HFFc6 (cell line): ENCODE results near the gene NR5A2. TPM values are rescaled to one million over a fixed set of nuclear protein-coding genes. Genes with fewer than 3 reads are reported as not detected.
"Not testable (repeated sequence)": the region's sequence is repeated elsewhere in the genome, so short reads cannot be mapped to it uniquely, and the experiment has no call there.

Experiments
- DNase-seq: peaks from one replicate; pipeline ENCODE4 v3.0.0-alpha.2; 2018
- H3K27ac Mint-ChIP-seq: 2 replicates; pipeline ENCODE4 v1.8.0; 2020; ENCODE audit warnings: mild to moderate bottlenecking, mixed read lengths
- H3K27me3 Mint-ChIP-seq: 2 replicates; pipeline ENCODE4 v1.8.0; 2021; ENCODE audit warnings: mild to moderate bottlenecking, moderate library complexity, mixed read lengths; ENCODE audit not compliant: insufficient read depth
- H3K36me3 Mint-ChIP-seq: 2 replicates; pipeline ENCODE4 v1.8.0; 2021; ENCODE audit warnings: low read depth, mixed read lengths
- H3K4me1 Mint-ChIP-seq: 2 replicates; pipeline ENCODE4 v1.8.0; 2020; ENCODE audit warnings: low read depth, mixed read lengths
- H3K4me3 Mint-ChIP-seq: 2 replicates; pipeline ENCODE4 v1.8.0; 2020; ENCODE audit warnings: mild to moderate bottlenecking, moderate library complexity, mixed read lengths
- H3K9me3 Mint-ChIP-seq: 2 replicates; pipeline ENCODE4 v1.8.0; 2020; ENCODE audit warnings: mild to moderate bottlenecking, mixed read lengths
- total RNA-seq, 6 experiments: library from RNA; stranded (reverse); fragmentation: NEBNext Ultra II Directional; extraction: Animal tissue kit (Norgen Biotek cat#: 25700); gene quantifications; 2 replicates in 1 of 6; 3 replicates in 5 of 6; pipeline ENCODE4 v1.2.3, GENCODE V29; 2021
- TF ChIP-seq, protein P1 (sequence below): fragments of 200-600 bp; sonication (generic); IDR thresholded peaks from 2 replicates; pipeline ENCODE4 v1.5.0; 2021; ENCODE audit warnings: antibody characterized with exemption, mild to moderate bottlenecking

Gene NR5A2
- total RNA-seq, 6 experiments from 2014 or later, result 0.09 to 1.9 (median 0.97) TPM

DNA sequence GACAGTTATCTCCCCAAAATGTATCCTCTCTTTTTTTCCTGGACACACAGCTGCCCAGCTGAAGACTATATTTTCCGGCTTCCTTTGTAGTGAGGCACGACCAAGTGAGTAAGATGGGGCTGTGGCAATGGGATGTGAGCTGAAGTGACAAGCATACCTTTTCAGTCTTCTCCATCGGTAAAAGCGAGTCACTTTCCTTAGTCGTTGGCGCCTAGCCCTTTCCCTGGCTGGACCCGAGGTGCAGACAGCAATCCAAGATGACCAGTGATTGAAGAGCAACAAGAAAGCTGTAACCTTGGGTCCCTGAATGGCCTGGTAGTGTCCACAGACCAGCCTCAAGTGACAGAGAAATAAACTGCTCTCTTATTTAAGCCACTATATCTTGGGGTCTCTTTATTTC is 155.2 kb downstream of the NR5A2 start:
- Mint-ChIP-seq H3K9me3 (peaks cover 9% of the 10 kb centered on the region; the same call in 1 of the 2 replicates), H3K27me3 (peaks cover 4% of the 10 kb centered on the region; the same call in 1 of the 2 replicates), H3K27ac (no peak overlapping the region), H3K4me1 (peaks cover 57% of the 10 kb centered on the region), H3K4me3 (no peak overlapping the region), H3K36me3 (peaks cover 21% of the 10 kb centered on the region)
- TF ChIP-seq, protein P1, sequence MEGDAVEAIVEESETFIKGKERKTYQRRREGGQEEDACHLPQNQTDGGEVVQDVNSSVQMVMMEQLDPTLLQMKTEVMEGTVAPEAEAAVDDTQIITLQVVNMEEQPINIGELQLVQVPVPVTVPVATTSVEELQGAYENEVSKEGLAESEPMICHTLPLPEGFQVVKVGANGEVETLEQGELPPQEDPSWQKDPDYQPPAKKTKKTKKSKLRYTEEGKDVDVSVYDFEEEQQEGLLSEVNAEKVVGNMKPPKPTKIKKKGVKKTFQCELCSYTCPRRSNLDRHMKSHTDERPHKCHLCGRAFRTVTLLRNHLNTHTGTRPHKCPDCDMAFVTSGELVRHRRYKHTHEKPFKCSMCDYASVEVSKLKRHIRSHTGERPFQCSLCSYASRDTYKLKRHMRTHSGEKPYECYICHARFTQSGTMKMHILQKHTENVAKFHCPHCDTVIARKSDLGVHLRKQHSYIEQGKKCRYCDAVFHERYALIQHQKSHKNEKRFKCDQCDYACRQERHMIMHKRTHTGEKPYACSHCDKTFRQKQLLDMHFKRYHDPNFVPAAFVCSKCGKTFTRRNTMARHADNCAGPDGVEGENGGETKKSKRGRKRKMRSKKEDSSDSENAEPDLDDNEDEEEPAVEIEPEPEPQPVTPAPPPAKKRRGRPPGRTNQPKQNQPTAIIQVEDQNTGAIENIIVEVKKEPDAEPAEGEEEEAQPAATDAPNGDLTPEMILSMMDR, result no peak
- no peak for DNase-seq

DNA sequence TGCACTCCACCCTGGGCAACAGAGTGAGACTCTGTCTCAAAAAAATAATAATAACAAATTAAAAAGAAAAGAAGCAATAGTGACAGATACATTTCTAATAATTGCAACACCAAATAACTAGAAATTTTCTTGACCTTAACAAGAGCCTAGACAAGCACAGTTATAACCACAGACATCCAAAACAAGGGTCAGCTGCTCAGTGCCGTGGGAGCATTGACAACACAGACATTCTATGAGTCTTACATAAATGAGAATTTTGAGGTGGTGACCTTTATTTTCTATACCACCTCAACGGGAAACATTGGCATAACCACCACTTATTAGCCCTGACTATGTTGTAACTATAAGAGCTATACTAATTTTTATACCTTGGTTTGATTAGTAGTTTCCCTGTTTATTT is 156.1 kb downstream of the NR5A2 start:
- peaks cover 51% of the 10 kb centered on the region for H3K4me1 Mint-ChIP-seq
- no peak overlapping the region for H3K27ac Mint-ChIP-seq
- H3K27me3 Mint-ChIP-seq, result peaks cover 3% of the 10 kb centered on the region; the same call in 1 of the 2 replicates
- TF ChIP-seq, protein P1, result no peak
- peaks cover 21% of the 10 kb centered on the region for H3K36me3 Mint-ChIP-seq
- DNase-seq, result no peak
- H3K4me3 Mint-ChIP-seq, result no peak overlapping the region
- H3K9me3 Mint-ChIP-seq, result peaks cover 9% of the 10 kb centered on the region; the same call in 1 of the 2 replicates

DNA sequence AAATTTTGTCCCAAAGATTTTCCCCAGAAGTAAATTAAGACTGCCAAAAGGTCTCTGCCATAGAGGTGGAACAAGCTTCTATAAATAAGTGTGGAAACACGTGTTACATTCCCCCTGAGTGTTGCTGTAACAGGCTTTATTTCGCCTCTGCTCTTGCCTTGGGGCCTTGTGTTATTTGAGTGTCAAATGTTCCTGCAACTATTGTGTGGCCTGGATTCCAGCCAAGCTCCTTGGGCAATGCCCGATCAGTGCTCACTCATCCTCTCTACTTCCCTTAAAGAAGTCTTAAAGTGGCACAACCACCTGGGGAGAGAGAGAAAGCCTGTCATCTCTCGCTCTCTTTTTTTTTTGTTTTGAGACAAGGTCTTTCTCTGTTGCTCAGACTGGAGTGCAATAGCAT is 156.7 kb downstream of the NR5A2 start:
- Mint-ChIP-seq H3K4me3 (no peak overlapping the region), H3K4me1 (peaks cover 45% of the 10 kb centered on the region), H3K9me3 (peaks cover 9% of the 10 kb centered on the region; the same call in 1 of the 2 replicates), H3K27me3 (peaks cover 3% of the 10 kb centered on the region; the same call in 1 of the 2 replicates), H3K36me3 (peaks cover 21% of the 10 kb centered on the region), H3K27ac (no peak overlapping the region)
- DNase-seq, result peak; percentile 58
- TF ChIP-seq, protein P1, result no peak

DNA sequence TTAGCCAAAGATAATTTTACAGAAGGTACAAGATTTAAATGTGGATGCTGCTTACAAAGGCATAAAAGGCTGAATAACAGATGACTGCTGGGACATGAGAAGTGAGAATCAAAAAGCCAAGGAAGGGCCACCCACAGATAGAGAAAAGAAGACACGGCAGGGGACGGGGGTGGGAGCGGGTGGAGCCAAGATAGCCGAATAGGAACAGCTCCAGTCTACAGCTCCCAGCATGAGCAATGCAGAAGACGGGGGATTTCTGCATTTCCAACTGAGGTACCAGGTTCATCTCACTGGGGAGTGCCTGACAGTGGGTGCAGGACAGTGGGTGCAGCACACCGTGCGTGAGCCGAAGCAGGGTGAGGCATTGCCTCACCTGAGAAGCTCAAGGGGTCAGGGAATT is 157.7 kb downstream of the NR5A2 start:
- not testable (repeated sequence) for H3K4me3 Mint-ChIP-seq

DNA sequence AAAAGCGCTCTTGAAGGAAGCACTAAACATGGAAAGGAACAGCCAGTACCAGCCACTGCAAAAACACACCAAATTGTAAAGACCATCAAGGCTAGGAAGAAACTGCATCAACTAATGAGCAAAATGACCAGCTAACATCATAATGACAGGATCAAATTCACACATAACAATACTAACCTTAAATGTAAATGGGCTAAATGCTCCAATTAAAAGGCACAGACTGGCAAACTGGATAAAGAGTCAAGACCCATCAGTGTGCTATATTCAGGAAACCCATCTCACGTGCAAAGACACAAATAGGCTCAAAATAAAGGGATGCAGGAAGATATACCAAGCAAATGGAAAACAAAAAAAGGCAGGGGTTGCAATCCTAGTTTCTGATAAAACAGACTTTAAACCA is 159.8 kb downstream of the NR5A2 start:
- H3K4me1 Mint-ChIP-seq, result peaks cover 17% of the 10 kb centered on the region
- DNase-seq, H3K4me3 Mint-ChIP-seq, H3K27me3 Mint-ChIP-seq, H3K27ac Mint-ChIP-seq: not testable (repeated sequence)
- peaks cover 20% of the 10 kb centered on the region for H3K36me3 Mint-ChIP-seq
- peaks cover 13% of the 10 kb centered on the region; the same call in 1 of the 2 replicates for H3K9me3 Mint-ChIP-seq

More for the DNA sequence above, 157.7 kb downstream of the NR5A2 start:
- not testable (repeated sequence) for DNase-seq, H3K9me3 Mint-ChIP-seq, H3K27me3 Mint-ChIP-seq, H3K27ac Mint-ChIP-seq
- Mint-ChIP-seq H3K4me1 (peaks cover 36% of the 10 kb centered on the region), H3K36me3 (peaks cover 21% of the 10 kb centered on the region)

DNA sequence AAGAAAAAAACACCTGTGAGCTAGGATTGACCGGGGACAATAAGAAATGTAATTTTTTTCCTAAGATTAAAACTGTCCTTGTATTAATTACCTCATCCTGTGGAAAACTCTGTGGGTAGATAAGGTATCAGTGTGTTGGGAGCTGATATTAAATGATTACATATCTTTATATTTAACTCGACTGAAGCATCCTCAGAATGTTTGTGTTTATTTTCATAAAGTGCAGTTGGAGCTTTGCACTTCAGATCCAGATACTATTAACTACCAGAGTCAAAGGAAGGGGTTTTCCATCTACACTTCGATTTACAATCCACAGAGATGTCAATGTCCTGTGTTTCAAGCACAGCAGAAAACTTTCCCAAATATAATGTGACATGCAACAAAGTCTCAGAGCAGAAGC is 164.5 kb downstream of the NR5A2 start:
- no peaks in the 10 kb centered on the region; the same call in 1 of the 2 replicates for H3K27me3 Mint-ChIP-seq
- no peak for DNase-seq
- H3K27ac Mint-ChIP-seq, result no peak overlapping the region
- 0 out of 2 replicates have a peak, but pooled peaks cover 4% of the 10 kb centered on the region for H3K36me3 Mint-ChIP-seq
- H3K4me3 Mint-ChIP-seq, result no peak overlapping the region
- peaks cover 9% of the 10 kb centered on the region; the same call in 1 of the 2 replicates for H3K9me3 Mint-ChIP-seq
- no peaks in the 10 kb centered on the region for H3K4me1 Mint-ChIP-seq
- TF ChIP-seq, protein P1, result no peak
